ENCODE measurements around the gene ANKFN1.

- TF ChIP-seq GATA2 (IDR thresholded peaks at IDR 0.05; ENCODE audit: low read depth, low read length) (no peak), GATA3 (IDR thresholded peaks at IDR 0.05; ENCODE audit: low read depth, low read length) (no peak)
These were observed 28.8 kb downstream of the ANKFN1 start for GRCh38 chr17:56182081-56182480.

Measured in SH-SY5Y (cell line).